ENCODE measurements around the gene CPXM1. TPM values are rescaled to one million over a fixed set of nuclear protein-coding genes. Genes with fewer than 3 reads are reported as not detected.

CPXM1 gene
- total and polyA plus RNA-seq, 9 of the 15 experiments (the other 6 are each of a cell fraction or from before 2014, with no cell fraction given): 0.04 to 1.1 (median 0.37) TPM; not detected in 2

GRCh38 chr20:2763186-2763585 is 37.2 kb downstream of the CPXM1 start (continued):
- no peak for TF ChIP-seq ATF3 (IDR thresholded peaks at IDR 0.05)
- TF ChIP-seq ATF3 (CRISPR knock-in tag; conservative IDR thresholded peaks at IDR 0.05): no peak
- no peak for TF ChIP-seq PTBP1 (IDR thresholded peaks at IDR 0.05; ENCODE audit: low read depth, low read length)
- TF ChIP-seq CREB3 (tag; conservative IDR thresholded peaks at IDR 0.05; ENCODE audit: low read depth): no peak
- TF ChIP-seq ZBTB34 (CRISPR knock-in tag; IDR thresholded peaks at IDR 0.05): no peak
- TF ChIP-seq ZNF766 (CRISPR knock-in tag; conservative IDR thresholded peaks at IDR 0.05): no peak
- TF ChIP-seq, protein P1, sequence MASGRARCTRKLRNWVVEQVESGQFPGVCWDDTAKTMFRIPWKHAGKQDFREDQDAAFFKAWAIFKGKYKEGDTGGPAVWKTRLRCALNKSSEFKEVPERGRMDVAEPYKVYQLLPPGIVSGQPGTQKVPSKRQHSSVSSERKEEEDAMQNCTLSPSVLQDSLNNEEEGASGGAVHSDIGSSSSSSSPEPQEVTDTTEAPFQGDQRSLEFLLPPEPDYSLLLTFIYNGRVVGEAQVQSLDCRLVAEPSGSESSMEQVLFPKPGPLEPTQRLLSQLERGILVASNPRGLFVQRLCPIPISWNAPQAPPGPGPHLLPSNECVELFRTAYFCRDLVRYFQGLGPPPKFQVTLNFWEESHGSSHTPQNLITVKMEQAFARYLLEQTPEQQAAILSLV (tag; IDR thresholded peaks at IDR 0.05): no peak
- TF ChIP-seq CEBPB (tag; IDR thresholded peaks at IDR 0.05): no peak
- no peak for TF ChIP-seq HINFP (tag; conservative IDR thresholded peaks at IDR 0.05; ENCODE audit: low read depth)
- TF ChIP-seq SRF (CRISPR knock-in tag; IDR thresholded peaks at IDR 0.05): no peak
- TF ChIP-seq RAD21 (CRISPR knock-in tag; conservative IDR thresholded peaks at IDR 0.05 in 1 of 2, IDR thresholded peaks at IDR 0.05 in 1 of 2): no peak
- no peak for TF ChIP-seq ASH1L (IDR thresholded peaks at IDR 0.05; ENCODE audit: borderline replicate concordance, low read depth, partially characterized antibody)
- TF ChIP-seq SMAD1 (IDR thresholded peaks at IDR 0.05; ENCODE audit: low read depth, low read length, partially characterized antibody): no peak
- TF ChIP-seq ZNF143 (CRISPR knock-in tag; IDR thresholded peaks at IDR 0.05): no peak

Measured in K562 (cell line).